Measurements from ENCODE around the gene TK2. TPM values are rescaled to one million over a fixed set of nuclear protein-coding genes. Genes with fewer than 3 reads are reported as not detected.
"Not testable (repeated sequence)": the region's sequence is repeated elsewhere in the genome, so short reads cannot be mapped to it uniquely, and the experiment has no call there.

TK2 gene
- polyA plus RNA-seq (ENCODE audit: low read depth in 6 of 6): 1 to 10 TPM; 1.8 to 5.9 (median 3.8) TPM

DNA sequence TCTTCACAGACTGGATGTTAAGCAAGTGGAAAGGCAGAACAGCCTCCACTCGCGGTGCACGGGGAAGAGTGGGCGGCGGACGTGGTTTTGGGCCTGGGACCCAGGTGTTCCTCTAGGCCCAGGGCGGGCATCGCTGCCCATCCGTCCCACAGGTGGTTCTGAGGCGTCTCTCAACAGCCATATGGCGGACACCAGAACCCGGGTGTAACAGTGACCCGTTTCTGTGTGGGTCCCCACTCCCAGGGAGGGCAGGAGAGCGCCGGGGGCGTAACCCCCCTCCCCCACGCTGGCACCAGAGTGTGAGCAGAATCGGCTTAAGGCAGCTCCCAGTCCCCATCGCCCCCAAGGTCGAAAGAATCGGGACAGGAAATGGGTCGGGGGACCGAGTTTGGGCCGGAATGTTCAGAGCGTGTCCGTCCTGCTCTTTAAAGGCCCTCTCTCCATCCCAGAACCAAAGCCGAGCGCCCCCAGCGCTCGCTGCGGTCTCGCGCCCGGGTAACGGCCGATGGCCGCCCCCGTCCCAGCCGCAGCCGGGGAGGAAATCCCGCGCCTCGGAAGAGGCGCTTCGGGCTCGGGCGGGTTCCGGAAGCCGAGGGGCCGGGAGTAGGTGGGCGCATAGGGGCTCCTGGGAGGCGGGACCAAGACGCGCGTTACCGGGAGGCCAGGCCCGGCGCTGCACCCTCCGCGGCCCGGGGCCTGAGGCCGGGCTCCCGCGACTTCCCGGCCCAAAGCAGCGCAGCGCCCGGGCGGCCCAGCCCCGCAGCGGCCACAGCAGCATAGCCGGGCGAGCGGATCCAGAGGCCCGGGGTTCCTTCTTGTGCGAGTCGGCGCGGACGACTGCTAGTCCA lies at the start of gene TK2:
TSS of gene TK2 (minus strand) at position 839 of the 848 bp plus-strand sequence. CDS start at position 778, 61 bp downstream.
- peak within 1 kb of the TSS; percentile 76 to 98 (median 96) for H3K4me3 Mint-ChIP-seq
- H3K27ac Mint-ChIP-seq: peak within 1 kb of the TSS; percentile 52 to 95 (median 88)
- DNase-seq (peak; percentile 57), ATAC-seq (ENCODE audit: low read depth in 2 of 2) (peak; percentile 28 to 47)
- no peaks in the 10 kb centered on the region for H3K27me3 Mint-ChIP-seq
- peaks cover 66 to 94% (median 69%) of the 10 kb centered on the region in 3 donors for H3K4me1 Mint-ChIP-seq
- no peaks in the 10 kb centered on the region for H3K9me3 Mint-ChIP-seq
- H3K36me3 Mint-ChIP-seq: no peaks in the 10 kb centered on the region

DNA sequence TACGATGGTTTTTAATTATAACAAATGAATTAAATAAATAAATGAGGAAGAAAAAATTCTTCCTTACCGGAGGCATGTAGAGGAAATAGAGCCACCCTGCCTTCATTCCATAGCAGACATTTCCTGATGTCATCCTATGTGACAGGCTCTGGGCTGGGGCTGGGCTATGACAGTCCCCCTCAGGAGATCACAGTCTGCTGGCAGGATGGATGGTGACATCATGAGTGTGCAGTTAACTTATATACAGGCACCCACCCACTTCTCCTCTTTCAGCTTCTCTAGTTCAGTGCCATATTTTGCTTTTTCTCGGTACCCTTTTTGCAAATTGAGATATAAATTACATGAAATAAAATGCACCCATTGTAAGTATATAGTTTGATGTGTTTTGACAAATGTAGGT lies 48.2 kb upstream of the TK2 start:
- DNase-seq (no peak), ATAC-seq (ENCODE audit: low read depth in 2 of 2) (no peak)
- peaks cover 4 to 18% (median 16%) of the 10 kb centered on the region in 3 donors for H3K4me1 Mint-ChIP-seq
- H3K36me3 Mint-ChIP-seq: peaks cover 0 to 11% of the 10 kb centered on the region in 2 donors
- no peak overlapping the region for H3K4me3 Mint-ChIP-seq
- no peak overlapping the region for H3K27ac Mint-ChIP-seq
- H3K27me3 Mint-ChIP-seq: peaks cover 14 to 32% (median 23%) of the 10 kb centered on the region in 3 donors
- H3K9me3 Mint-ChIP-seq: peaks cover 7 to 19% (median 12%) of the 10 kb centered on the region in 7 donors

DNA sequence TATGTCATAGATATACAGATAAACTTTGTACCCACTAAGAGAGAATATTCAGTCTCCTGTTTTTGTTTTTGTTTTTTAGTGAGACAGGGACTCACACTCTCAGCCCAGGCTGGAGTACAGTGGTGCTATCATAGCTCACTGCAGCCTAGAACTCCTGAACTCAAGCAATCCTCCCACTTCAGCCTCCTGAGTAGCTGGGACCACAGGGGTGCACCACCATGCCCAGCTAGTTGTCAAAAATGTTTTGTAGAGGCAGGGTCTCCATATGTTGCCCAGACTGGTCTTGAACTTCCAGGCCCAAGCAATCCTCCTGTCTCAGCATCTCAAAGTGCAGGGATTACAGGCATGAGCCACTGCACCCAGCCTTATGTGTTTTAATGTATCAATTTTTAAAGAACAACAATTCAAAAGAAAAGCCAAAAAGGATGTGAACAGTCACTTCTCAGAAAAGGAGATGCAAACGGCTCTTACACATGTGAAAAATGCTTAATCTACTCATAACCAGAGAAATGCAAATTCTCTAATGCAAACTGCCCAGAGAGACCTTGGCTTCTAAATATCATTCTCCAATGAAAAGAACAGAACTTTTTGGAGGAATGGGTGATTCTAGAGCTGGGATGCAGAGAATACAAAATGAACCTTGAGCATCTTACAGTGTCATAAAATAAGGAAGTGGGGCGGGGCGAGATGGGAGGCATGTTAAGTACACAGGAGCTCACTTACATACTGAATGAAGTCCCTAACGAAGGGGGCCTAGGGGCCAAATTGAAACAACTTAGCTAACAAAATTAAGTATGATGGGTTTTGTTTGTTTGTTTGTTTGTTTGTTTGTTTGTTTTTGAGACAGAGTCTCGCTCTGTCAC lies 47.3 kb upstream of the TK2 start:
- ATAC-seq (ENCODE audit: low read depth in 2 of 2) (no peak), DNase-seq (no peak)
- Mint-ChIP-seq H3K27me3 (peaks cover 14 to 28% (median 23%) of the 10 kb centered on the region in 3 donors), H3K27ac (no peak overlapping the region), H3K36me3 (peaks cover 0 to 11% of the 10 kb centered on the region in 2 donors), H3K4me1 (peaks cover 4 to 14% (median 8%) of the 10 kb centered on the region in 3 donors), H3K4me3 (peak overlapping the region in 2 of 8 donors; percentile 36 to 37), H3K9me3 (peaks cover 7 to 20% (median 12%) of the 10 kb centered on the region in 7 donors)

DNA sequence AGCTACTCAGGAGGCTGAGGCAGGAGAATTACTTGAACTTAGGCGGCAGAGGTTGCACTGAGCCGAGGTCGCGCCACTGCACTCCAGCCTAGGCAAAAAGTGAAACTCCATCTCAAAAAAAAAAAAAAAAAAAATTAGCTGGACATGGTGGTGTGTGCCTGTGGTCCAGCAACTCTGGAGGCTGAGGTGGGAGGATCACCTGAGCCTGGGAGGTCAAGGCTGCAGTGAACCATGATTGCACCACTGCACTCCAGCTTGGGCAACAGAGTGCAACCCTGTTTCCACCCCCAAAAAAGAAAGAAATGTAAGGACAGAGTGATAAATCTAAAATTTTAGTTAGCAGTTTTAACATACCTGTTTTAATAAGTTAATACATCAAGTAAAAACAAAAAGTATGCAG lies 46.6 kb upstream of the TK2 start:
- H3K4me3 Mint-ChIP-seq; ATAC-seq (ENCODE audit: low read depth in 2 of 2); H3K27ac Mint-ChIP-seq; DNase-seq: not testable (repeated sequence)
- Mint-ChIP-seq H3K27me3 (peaks cover 14 to 30% (median 23%) of the 10 kb centered on the region in 3 donors), H3K36me3 (peaks cover 0 to 11% of the 10 kb centered on the region in 2 donors), H3K4me1 (peaks cover 4 to 14% (median 8%) of the 10 kb centered on the region in 3 donors), H3K9me3 (peaks cover 7 to 17% (median 10%) of the 10 kb centered on the region in 7 donors)

DNA sequence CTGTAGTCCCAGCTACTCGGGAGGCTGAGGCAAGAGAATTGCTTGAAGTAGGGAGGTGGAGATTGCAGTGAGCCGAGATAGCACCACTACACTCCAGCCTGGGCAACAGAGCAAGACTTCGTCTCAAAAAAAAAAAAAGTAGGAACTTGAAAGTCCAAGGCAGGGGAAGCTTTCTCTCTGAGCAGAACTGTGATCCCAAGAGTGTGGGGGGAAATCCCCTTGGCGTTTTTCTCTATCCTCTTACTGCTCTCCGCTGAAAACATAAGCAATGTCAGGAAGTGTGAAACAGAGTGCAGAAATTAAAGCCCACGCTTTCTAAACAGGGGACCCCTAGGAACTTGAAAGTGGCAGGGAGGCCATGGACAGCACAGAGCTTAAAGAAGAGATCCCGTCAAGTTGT lies 44.8 kb upstream of the TK2 start:
- Mint-ChIP-seq H3K27ac (peak overlapping the region in 1 of 6 donors; percentile 50), H3K4me1 (peaks cover 9 to 28% (median 17%) of the 10 kb centered on the region in 3 donors), H3K27me3 (peaks cover 7 to 14% (median 11%) of the 10 kb centered on the region in 3 donors), H3K4me3 (peak overlapping the region in 2 of 8 donors; percentile 64 to 71), H3K9me3 (peaks cover 0 to 9% (median 3%) of the 10 kb centered on the region in 7 donors), H3K36me3 (no peaks in the 10 kb centered on the region)
- ATAC-seq (ENCODE audit: low read depth in 2 of 2) (peak; percentile 74 to 78), DNase-seq (no peak)

DNA sequence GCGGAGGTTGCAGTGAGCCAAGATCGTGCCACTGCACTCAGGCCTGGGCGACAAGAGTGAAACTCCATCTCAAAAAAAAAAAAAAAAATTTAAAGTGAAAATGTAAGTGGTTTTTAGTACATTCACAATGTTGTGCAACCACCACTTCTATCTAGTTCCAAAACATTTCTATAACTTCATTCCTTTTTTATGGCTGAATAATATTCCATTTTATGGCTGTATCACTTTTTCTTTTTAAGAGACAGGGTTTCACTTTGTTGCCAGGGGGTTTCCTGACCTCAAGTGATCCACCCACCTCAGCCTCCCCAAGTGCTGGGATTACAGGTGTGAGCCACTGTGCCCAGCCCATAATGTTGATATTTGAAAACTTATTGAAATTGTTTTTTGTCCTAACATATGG lies 42.9 kb upstream of the TK2 start:
- peaks cover 1 to 12% (median 9%) of the 10 kb centered on the region in 3 donors for H3K27me3 Mint-ChIP-seq
- DNase-seq (no peak), ATAC-seq (ENCODE audit: low read depth in 2 of 2) (no peak)
- H3K4me3 Mint-ChIP-seq: no peak overlapping the region
- H3K36me3 Mint-ChIP-seq: no peaks in the 10 kb centered on the region
- peak overlapping the region in 1 of 6 donors; percentile 54 for H3K27ac Mint-ChIP-seq
- peaks cover 18 to 40% (median 32%) of the 10 kb centered on the region in 3 donors for H3K4me1 Mint-ChIP-seq
- H3K9me3 Mint-ChIP-seq: peaks cover 0 to 9% (median 3%) of the 10 kb centered on the region in 7 donors

DNA sequence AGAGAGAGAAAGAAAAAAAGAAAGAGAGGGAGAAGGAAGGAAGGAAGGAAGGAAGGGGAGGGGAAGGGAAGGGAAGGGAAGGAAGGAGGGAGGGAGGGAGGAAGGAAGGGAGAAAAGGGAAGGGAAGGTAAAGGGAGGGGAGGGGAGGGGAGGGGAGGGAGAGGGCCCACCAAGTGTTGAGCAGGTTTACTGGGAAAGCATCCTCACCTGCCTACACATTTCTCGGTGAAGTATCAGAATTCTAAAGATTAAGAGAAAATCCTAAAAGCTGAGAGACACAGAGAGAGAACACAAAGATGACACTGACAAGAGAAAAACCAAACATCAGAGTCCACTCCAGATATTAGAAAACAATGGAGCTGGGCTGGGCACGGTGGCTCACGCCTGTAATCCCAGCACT lies 42.3 kb upstream of the TK2 start:
- DNase-seq (no peak), ATAC-seq (ENCODE audit: low read depth in 2 of 2) (no peak)
- H3K4me1 Mint-ChIP-seq: peaks cover 23 to 46% (median 38%) of the 10 kb centered on the region in 3 donors
- H3K36me3 Mint-ChIP-seq: no peaks in the 10 kb centered on the region
- H3K9me3 Mint-ChIP-seq: peaks cover 0 to 9% (median 3%) of the 10 kb centered on the region in 7 donors
- peak overlapping the region in 2 of 6 donors; percentile 44 to 54 for H3K27ac Mint-ChIP-seq
- H3K27me3 Mint-ChIP-seq: peaks cover 7 to 13% (median 9%) of the 10 kb centered on the region in 3 donors
- H3K4me3 Mint-ChIP-seq: no peak overlapping the region

DNA sequence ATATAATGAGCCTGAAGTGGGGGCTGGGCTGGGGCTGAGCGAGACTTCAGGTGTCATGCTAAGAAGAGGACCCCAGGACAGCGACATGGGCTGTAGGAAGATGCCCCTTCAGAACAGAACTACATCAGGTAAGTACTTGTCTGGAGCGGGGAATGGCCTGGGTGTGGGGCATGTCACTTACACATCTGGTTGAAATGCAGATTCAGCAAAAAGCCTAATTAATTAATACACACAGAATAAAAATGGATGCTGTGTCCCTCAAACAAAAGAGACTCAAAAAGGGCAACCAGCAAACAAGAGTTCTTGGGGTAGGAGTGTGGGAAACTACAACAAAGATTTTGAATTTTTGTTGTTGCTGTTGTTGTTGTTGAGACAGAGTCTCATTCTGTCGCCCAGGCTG lies 41.1 kb upstream of the TK2 start:
- H3K27me3 Mint-ChIP-seq: peaks cover 9 to 15% (median 12%) of the 10 kb centered on the region in 3 donors
- ATAC-seq (ENCODE audit: low read depth in 2 of 2) (no peak), DNase-seq (no peak)
- H3K4me1 Mint-ChIP-seq: peaks cover 28 to 56% (median 43%) of the 10 kb centered on the region in 3 donors
- H3K9me3 Mint-ChIP-seq: peaks cover 0 to 9% (median 3%) of the 10 kb centered on the region in 7 donors
- H3K27ac Mint-ChIP-seq: peak overlapping the region in 1 of 6 donors; percentile 66
- H3K36me3 Mint-ChIP-seq: no peaks in the 10 kb centered on the region
- no peak overlapping the region for H3K4me3 Mint-ChIP-seq

DNA sequence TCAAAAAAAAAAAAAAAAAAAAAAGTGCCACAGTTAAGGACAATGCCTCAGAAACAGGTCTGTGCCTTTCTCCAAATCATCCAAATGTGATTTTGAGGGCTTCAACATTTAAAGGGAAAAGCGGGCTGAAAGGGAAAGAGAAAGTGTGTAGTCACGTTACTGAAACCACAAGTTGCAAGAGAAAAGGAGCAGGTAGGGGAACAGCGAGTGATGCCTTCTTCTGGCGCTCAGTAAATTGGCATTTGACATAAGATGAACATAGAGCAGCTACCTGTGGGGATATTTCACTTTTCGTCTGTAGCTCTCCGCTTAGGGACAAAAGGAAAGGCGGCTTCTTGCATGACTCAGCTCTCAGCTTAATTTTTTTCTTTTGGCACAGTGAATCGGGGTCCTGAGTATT lies 40.4 kb upstream of the TK2 start:
- H3K4me3 Mint-ChIP-seq: peak overlapping the region; percentile 25 to 84 (median 66)
- peaks cover 0 to 9% (median 3%) of the 10 kb centered on the region in 7 donors for H3K9me3 Mint-ChIP-seq
- ATAC-seq (ENCODE audit: low read depth in 2 of 2): peak; percentile 38 to 49
- no peaks in the 10 kb centered on the region for H3K36me3 Mint-ChIP-seq
- H3K4me1 Mint-ChIP-seq: peaks cover 35 to 60% (median 50%) of the 10 kb centered on the region in 3 donors
- DNase-seq: peak; percentile 40
- peak overlapping the region in 2 of 6 donors; percentile 66 to 86 for H3K27ac Mint-ChIP-seq
- peaks cover 9 to 21% (median 18%) of the 10 kb centered on the region in 3 donors for H3K27me3 Mint-ChIP-seq

DNA sequence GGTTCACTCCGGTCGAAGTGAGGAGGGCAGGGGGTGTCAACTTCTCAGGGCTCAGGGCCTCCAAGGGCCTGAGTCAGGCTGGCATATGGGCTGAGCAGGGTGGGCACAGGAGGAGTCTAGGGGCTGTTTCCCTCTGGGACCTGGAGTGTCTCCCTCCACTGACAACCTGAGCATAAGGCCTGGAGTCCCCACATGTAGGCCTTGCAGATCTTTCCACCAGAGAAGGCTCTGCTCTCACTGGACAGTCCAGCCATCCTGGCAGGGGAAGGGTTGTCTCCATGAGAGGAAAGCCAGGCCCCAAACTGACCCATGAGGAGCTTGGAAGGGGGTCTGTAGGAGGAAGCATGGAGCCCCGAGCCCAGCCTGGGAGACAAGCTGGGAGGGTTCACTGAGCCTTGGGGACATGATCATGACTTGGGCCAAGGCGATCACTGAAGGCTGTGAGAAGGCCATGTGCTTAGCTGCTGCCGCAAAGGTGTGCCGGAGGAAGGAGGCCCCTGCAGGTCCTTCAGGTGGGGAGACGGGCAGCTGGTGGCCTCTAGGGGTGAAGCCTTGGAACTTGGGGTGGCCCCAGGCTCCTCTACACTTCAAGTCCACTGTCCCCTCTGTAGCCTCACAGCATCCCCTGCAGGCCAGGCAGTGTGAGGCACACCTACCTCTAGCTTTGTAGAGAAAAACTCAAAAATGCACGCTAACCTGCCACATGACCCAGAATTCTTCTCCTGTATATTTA lies 39.2 kb upstream of the TK2 start:
- H3K27me3 Mint-ChIP-seq: peaks cover 9 to 27% (median 26%) of the 10 kb centered on the region in 3 donors
- H3K9me3 Mint-ChIP-seq: peaks cover 0 to 9% (median 3%) of the 10 kb centered on the region in 7 donors
- ATAC-seq (ENCODE audit: low read depth in 2 of 2): peak; percentile 94 to 95
- H3K36me3 Mint-ChIP-seq: no peaks in the 10 kb centered on the region
- H3K4me1 Mint-ChIP-seq: peaks cover 37 to 49% (median 42%) of the 10 kb centered on the region in 3 donors
- peak; percentile 63 for DNase-seq
- H3K4me3 Mint-ChIP-seq: peak overlapping the region in 7 of 8 donors; percentile 48 to 68 (median 59)
- H3K27ac Mint-ChIP-seq: peak overlapping the region in 3 of 6 donors; percentile 18 to 84 (median 41)

DNA sequence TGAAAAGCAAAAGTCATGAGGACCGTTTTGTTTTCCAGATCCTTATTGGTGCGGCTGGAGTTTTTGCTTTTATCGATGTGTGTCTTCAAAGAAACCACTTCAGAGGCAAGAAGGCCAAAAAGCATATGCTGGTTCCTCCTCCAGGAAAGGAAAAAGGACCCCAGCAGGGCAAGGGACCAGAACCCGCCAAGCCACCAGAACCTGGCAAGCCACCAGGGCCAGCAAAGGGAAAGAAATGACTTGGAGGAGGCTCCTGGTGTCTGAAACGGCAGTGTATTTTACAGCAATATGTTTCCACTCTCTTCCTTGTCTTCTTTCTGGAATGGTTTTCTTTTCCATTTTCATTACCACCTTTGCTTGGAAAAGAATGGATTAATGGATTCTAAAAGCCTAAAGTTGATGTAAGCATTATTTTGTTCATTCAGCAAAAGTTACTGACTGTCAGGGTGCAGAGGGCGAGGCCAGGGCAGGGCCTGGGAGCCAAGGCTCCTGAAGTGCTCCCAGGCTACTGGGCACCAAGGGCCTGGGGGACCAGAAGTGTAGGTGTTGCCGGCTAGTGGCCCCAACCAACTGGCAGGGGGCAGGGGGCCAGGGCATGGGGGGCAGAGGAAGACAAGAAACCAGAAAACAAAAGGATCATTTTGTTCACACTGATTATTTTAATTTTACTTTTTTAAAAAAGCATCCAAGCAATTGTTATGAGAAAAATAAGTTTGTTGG lies 38.1 kb upstream of the TK2 start:
- H3K4me1 Mint-ChIP-seq: peaks cover 37 to 49% (median 42%) of the 10 kb centered on the region in 3 donors
- H3K4me3 Mint-ChIP-seq: peak overlapping the region in 5 of 8 donors; percentile 49 to 77 (median 59)
- ATAC-seq (ENCODE audit: low read depth in 2 of 2): no peak

More for the DNA sequence above, 38.1 kb upstream of the TK2 start:
- no peak for DNase-seq
- Mint-ChIP-seq H3K27me3 (peaks cover 12 to 27% (median 26%) of the 10 kb centered on the region in 3 donors), H3K9me3 (no peaks in the 10 kb centered on the region), H3K27ac (peak overlapping the region in 2 of 6 donors; percentile 25 to 67), H3K36me3 (no peaks in the 10 kb centered on the region)
